ENCODE results near the gene SCN8A.
"Not testable (repeated sequence)": the region's sequence is repeated elsewhere in the genome, so short reads cannot be mapped to it uniquely, and the experiment has no call there.

SCN8A gene

DNA sequence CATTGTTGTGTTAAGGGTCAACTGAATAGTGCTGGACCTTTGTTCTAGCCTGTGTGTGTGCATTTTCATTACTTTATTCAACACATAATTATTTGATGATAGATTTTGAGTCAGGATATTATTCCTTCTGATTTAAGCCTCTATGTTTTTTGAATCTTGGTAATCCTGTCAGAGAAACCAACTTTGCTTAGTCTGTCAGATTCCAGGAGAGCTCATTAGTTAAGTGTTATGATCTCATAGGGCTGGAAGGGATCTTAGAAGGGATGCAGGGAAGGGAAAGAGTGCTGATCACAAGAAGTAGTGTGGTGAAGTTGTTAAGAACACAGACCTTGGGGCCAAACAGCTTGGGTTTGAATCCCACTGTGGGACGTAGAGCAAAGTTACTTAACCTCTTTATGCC is 52.9 kb downstream of the SCN8A start:
- no peak overlapping the region for H3K27ac ChIP-seq (ENCODE audit: insufficient read depth in 1 of 2, low read depth in 1 of 2, low read length in 2 of 2, poor library complexity in 1 of 2, severe bottlenecking in 2 of 2)
- CTCF ChIA-PET = no interaction called here
- no CpG with 5 or more reads among the region's 1 CpG for WGBS (ENCODE audit: insufficient coverage)

DNA sequence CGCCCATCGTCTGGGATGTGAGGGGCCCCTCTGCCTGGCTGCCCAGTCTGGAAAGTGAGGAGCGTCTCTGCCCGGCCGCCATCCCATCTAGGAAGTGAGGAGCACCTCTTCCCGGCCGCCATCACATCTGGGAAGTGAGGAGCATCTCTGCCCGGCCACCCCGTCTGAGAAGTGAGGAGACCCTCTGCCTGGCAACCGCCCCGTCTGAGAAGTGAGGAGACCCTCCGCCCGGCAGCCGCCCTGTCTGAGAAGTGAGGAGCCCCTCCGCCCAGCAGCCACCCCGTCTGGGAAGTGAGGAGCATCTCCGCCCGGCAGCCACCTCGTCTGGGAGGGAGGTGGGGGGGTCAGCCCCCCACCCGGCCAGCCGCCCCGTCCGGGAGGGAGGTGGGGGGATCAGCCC is 53.7 kb downstream of the SCN8A start:
- DNase-seq; POLR2A ChIA-PET; H3K27ac ChIP-seq (ENCODE audit: insufficient read depth in 1 of 2, low read depth in 1 of 2, low read length in 2 of 2, poor library complexity in 1 of 2, severe bottlenecking in 2 of 2); H3K36me3 ChIP-seq (ENCODE audit: control insufficient read depth in 4 of 4, insufficient read depth in 4 of 4, low read length in 3 of 4); H3K27me3 ChIP-seq (replicated peaks in 2 of 5; ENCODE audit: control insufficient read depth in 4 of 5, insufficient read depth in 5 of 5, low read length in 4 of 5); CTCF ChIA-PET; H3K4me1 ChIP-seq (ENCODE audit: control extremely low read depth in 1 of 4, control insufficient read depth in 4 of 4, insufficient read depth in 4 of 4, low read length in 3 of 4); H3K9me3 ChIP-seq (ENCODE audit: control extremely low read depth in 1 of 5, control insufficient read depth in 4 of 5, insufficient read depth in 2 of 5, low read depth in 1 of 5, low read length in 4 of 5); H3K4me3 ChIP-seq (ENCODE audit: control insufficient read depth in 1 of 7, extremely low read depth in 1 of 7, insufficient read depth in 4 of 7, low read depth in 2 of 7, low read length in 6 of 7): not testable (repeated sequence)
- WGBS (ENCODE audit: insufficient coverage) = 100% methylated on average over 3 of the region's 23 CpGs

More for the DNA sequence above, 52.9 kb downstream of the SCN8A start:
- Histone ChIP-seq H3K4me1 (ENCODE audit: control extremely low read depth in 1 of 4, control insufficient read depth in 4 of 4, insufficient read depth in 4 of 4, low read length in 3 of 4) (no peaks in the 10 kb centered on the region), H3K4me3 (ENCODE audit: control insufficient read depth in 1 of 7, extremely low read depth in 1 of 7, insufficient read depth in 4 of 7, low read depth in 2 of 7, low read length in 6 of 7) (no peak overlapping the region), H3K9me3 (ENCODE audit: control extremely low read depth in 1 of 5, control insufficient read depth in 4 of 5, insufficient read depth in 2 of 5, low read depth in 1 of 5, low read length in 4 of 5) (peaks cover 0 to 3% (median 0%) of the 10 kb centered on the region in 5 experiments), H3K27me3 (replicated peaks in 2 of 5; ENCODE audit: control insufficient read depth in 4 of 5, insufficient read depth in 5 of 5, low read length in 4 of 5) (no peaks in the 10 kb centered on the region), H3K36me3 (ENCODE audit: control insufficient read depth in 4 of 4, insufficient read depth in 4 of 4, low read length in 3 of 4) (no peaks in the 10 kb centered on the region)
- POLR2A ChIA-PET = no interaction called here
- no peak for DNase-seq

- CTCF ChIA-PET = no interaction called here
- DNase-seq = no peak
- Histone ChIP-seq H3K4me3 (ENCODE audit: control insufficient read depth in 1 of 7, extremely low read depth in 1 of 7, insufficient read depth in 4 of 7, low read depth in 2 of 7, low read length in 6 of 7) (no peak overlapping the region), H3K27ac (ENCODE audit: insufficient read depth in 1 of 2, low read depth in 1 of 2, low read length in 2 of 2, poor library complexity in 1 of 2, severe bottlenecking in 2 of 2) (no peak overlapping the region), H3K27me3 (replicated peaks in 2 of 5; ENCODE audit: control insufficient read depth in 4 of 5, insufficient read depth in 5 of 5, low read length in 4 of 5) (no peaks in the 10 kb centered on the region), H3K4me1 (ENCODE audit: control extremely low read depth in 1 of 4, control insufficient read depth in 4 of 4, insufficient read depth in 4 of 4, low read length in 3 of 4) (no peaks in the 10 kb centered on the region), H3K36me3 (ENCODE audit: control insufficient read depth in 4 of 4, insufficient read depth in 4 of 4, low read length in 3 of 4) (no peaks in the 10 kb centered on the region), H3K9me3 (ENCODE audit: control extremely low read depth in 1 of 5, control insufficient read depth in 4 of 5, insufficient read depth in 2 of 5, low read depth in 1 of 5, low read length in 4 of 5) (no peaks in the 10 kb centered on the region)
- WGBS (ENCODE audit: insufficient coverage) = 92% methylated on average over 2 of the region's 2 CpGs
- POLR2A ChIA-PET = no interaction called here
Observed at GRCh38 chr12:51645961-51646360, 54.9 kb downstream of the SCN8A start.

- DNase-seq = no peak
- Histone ChIP-seq H3K4me1 (ENCODE audit: control extremely low read depth in 1 of 4, control insufficient read depth in 4 of 4, insufficient read depth in 4 of 4, low read length in 3 of 4) (no peaks in the 10 kb centered on the region), H3K9me3 (ENCODE audit: control extremely low read depth in 1 of 5, control insufficient read depth in 4 of 5, insufficient read depth in 2 of 5, low read depth in 1 of 5, low read length in 4 of 5) (peaks cover 0 to 1% (median 0%) of the 10 kb centered on the region in 5 experiments), H3K36me3 (ENCODE audit: control insufficient read depth in 4 of 4, insufficient read depth in 4 of 4, low read length in 3 of 4) (no peaks in the 10 kb centered on the region), H3K27me3 (replicated peaks in 2 of 5; ENCODE audit: control insufficient read depth in 4 of 5, insufficient read depth in 5 of 5, low read length in 4 of 5) (no peaks in the 10 kb centered on the region), H3K27ac (ENCODE audit: insufficient read depth in 1 of 2, low read depth in 1 of 2, low read length in 2 of 2, poor library complexity in 1 of 2, severe bottlenecking in 2 of 2) (no peak overlapping the region), H3K4me3 (ENCODE audit: control insufficient read depth in 1 of 7, extremely low read depth in 1 of 7, insufficient read depth in 4 of 7, low read depth in 2 of 7, low read length in 6 of 7) (no peak overlapping the region)
- WGBS (ENCODE audit: insufficient coverage) = 94% methylated on average over 2 of the region's 4 CpGs
- POLR2A ChIA-PET = no interaction called here
- CTCF ChIA-PET = interaction anchor here (0.6 kb wide), 1 partner anchor 55 kb away, joined by 3 read pairs; no protein-coding TSS in a partner anchor
Observed at GRCh38 chr12:51647647-51648046, 56.6 kb downstream of the SCN8A start.

DNA sequence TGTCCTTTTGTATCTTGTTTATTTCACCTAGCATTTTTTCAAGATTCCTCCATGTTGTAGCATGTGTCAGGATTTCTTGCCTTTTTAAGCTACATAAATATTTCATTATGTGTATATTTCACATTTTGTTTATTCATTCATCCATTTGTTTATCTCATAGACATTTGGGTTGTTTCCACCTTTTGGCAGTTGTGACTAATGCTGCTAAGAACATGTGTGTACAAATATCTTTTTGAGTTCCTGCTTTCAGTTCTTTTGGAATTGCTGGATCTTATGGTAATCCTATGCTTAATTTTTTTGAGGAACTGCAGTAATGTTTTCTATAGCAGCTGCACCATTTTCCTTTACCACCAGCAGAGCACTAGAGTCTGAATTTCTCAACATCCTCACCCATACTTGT is 62.4 kb downstream of the SCN8A start:
- H3K9me3 ChIP-seq (ENCODE audit: control extremely low read depth in 1 of 5, control insufficient read depth in 4 of 5, insufficient read depth in 2 of 5, low read depth in 1 of 5, low read length in 4 of 5) = peaks cover 0 to 2% (median 0%) of the 10 kb centered on the region in 5 experiments
- H3K4me3 ChIP-seq (ENCODE audit: control insufficient read depth in 1 of 7, extremely low read depth in 1 of 7, insufficient read depth in 4 of 7, low read depth in 2 of 7, low read length in 6 of 7) = no peak overlapping the region
- no peak overlapping the region for H3K27ac ChIP-seq (ENCODE audit: insufficient read depth in 1 of 2, low read depth in 1 of 2, low read length in 2 of 2, poor library complexity in 1 of 2, severe bottlenecking in 2 of 2)
- H3K4me1 ChIP-seq (ENCODE audit: control extremely low read depth in 1 of 4, control insufficient read depth in 4 of 4, insufficient read depth in 4 of 4, low read length in 3 of 4) = no peaks in the 10 kb centered on the region
- H3K27me3 ChIP-seq (replicated peaks in 2 of 5; ENCODE audit: control insufficient read depth in 4 of 5, insufficient read depth in 5 of 5, low read length in 4 of 5) = no peaks in the 10 kb centered on the region
- ChIA-PET POLR2A (no interaction called here), CTCF (no interaction called here)
- H3K36me3 ChIP-seq (ENCODE audit: control insufficient read depth in 4 of 4, insufficient read depth in 4 of 4, low read length in 3 of 4) = no peaks in the 10 kb centered on the region
- no peak for DNase-seq

- H3K4me3 ChIP-seq (ENCODE audit: control insufficient read depth in 1 of 7, extremely low read depth in 1 of 7, insufficient read depth in 4 of 7, low read depth in 2 of 7, low read length in 6 of 7) = no peak overlapping the region
- no peaks in the 10 kb centered on the region for H3K36me3 ChIP-seq (ENCODE audit: control insufficient read depth in 4 of 4, insufficient read depth in 4 of 4, low read length in 3 of 4)
- DNase-seq = no peak
- ChIA-PET CTCF (no interaction called here), POLR2A (no interaction called here)
- H3K27me3 ChIP-seq (replicated peaks in 2 of 5; ENCODE audit: control insufficient read depth in 4 of 5, insufficient read depth in 5 of 5, low read length in 4 of 5) = peaks cover 0 to 3% (median 0%) of the 10 kb centered on the region in 5 experiments
- H3K27ac ChIP-seq (ENCODE audit: insufficient read depth in 1 of 2, low read depth in 1 of 2, low read length in 2 of 2, poor library complexity in 1 of 2, severe bottlenecking in 2 of 2) = no peak overlapping the region
- peaks cover 0 to 2% (median 0%) of the 10 kb centered on the region in 5 experiments for H3K9me3 ChIP-seq (ENCODE audit: control extremely low read depth in 1 of 5, control insufficient read depth in 4 of 5, insufficient read depth in 2 of 5, low read depth in 1 of 5, low read length in 4 of 5)
- H3K4me1 ChIP-seq (ENCODE audit: control extremely low read depth in 1 of 4, control insufficient read depth in 4 of 4, insufficient read depth in 4 of 4, low read length in 3 of 4) = no peaks in the 10 kb centered on the region
- WGBS (ENCODE audit: insufficient coverage) = 100% methylated on average over 2 of the region's 3 CpGs
Observed at GRCh38 chr12:51661199-51661598, 70.2 kb downstream of the SCN8A start.

GRCh38 chr12:51661836-51662235 is 70.8 kb downstream of the SCN8A start:
- Histone ChIP-seq H3K27me3 (replicated peaks in 2 of 5; ENCODE audit: control insufficient read depth in 4 of 5, insufficient read depth in 5 of 5, low read length in 4 of 5) (peaks cover 0 to 3% (median 0%) of the 10 kb centered on the region in 5 experiments), H3K4me1 (ENCODE audit: control extremely low read depth in 1 of 4, control insufficient read depth in 4 of 4, insufficient read depth in 4 of 4, low read length in 3 of 4) (no peaks in the 10 kb centered on the region), H3K36me3 (ENCODE audit: control insufficient read depth in 4 of 4, insufficient read depth in 4 of 4, low read length in 3 of 4) (no peaks in the 10 kb centered on the region), H3K4me3 (ENCODE audit: control insufficient read depth in 1 of 7, extremely low read depth in 1 of 7, insufficient read depth in 4 of 7, low read depth in 2 of 7, low read length in 6 of 7) (no peak overlapping the region), H3K9me3 (ENCODE audit: control extremely low read depth in 1 of 5, control insufficient read depth in 4 of 5, insufficient read depth in 2 of 5, low read depth in 1 of 5, low read length in 4 of 5) (no peaks in the 10 kb centered on the region), H3K27ac (ENCODE audit: insufficient read depth in 1 of 2, low read depth in 1 of 2, low read length in 2 of 2, poor library complexity in 1 of 2, severe bottlenecking in 2 of 2) (no peak overlapping the region)
- CTCF ChIA-PET = interaction anchor here (0.6 kb wide), 1 partner anchor 203 kb away, joined by 4 read pairs; no protein-coding TSS in a partner anchor
- WGBS (ENCODE audit: insufficient coverage) = 100% methylated on average over 4 of the region's 4 CpGs
- POLR2A ChIA-PET = no interaction called here
- no peak for DNase-seq

All from common myeloid progenitor, CD34-positive (primary cell).